ENCODE data around the gene CPTP.

CPTP gene

DNA sequence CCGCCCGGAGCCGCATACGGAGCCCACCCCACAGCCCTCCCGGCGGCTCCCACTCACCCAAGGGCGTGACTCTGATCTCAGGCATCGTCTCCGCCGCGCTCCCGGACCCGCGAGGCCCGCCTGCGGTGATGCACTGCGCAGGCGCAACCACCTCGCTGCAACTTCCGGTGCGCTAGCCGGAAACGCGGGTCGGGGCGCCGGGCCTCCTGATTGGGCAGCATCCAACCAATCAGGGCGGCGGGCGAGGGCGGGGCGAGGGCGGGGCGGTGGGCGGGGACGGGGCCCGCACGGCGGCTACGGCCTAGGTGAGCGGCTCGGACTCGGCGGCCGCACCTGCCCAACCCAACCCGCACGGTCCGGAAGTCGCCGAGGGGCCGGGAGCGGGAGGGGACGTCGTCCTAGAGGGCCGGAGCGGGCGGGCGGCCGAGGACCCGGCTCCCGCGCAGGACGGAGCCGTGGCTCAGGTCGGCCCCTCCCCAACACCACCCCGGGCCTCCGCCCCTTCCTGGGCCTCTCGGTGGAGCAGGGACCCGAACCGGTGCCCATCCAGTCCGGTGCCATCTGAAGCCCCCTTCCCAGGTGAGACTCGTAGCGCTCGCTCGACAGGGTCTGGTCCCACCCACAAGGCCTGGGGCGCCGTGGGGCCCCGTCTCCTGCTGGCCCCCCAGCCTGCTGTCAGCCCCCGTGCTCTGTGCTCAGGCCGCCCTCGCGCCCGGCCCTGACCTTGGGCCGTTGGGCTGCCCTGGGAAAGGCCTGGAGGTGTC, at the start of gene CPTP, which contains the start of gene INTS11:
Gene CPTP, plus strand, starts transcription at position 279 of the 764 bp plus-strand sequence. CDS start 2,109 bp downstream, outside the sequence.
Gene INTS11, minus strand, starts transcription at position 137 of the 764 bp plus-strand sequence. Its CDS starts 52 bp downstream, at position 85.
- DNase-seq (ENCODE audit: low read depth, low spot score): peak; percentile 59

DNA sequence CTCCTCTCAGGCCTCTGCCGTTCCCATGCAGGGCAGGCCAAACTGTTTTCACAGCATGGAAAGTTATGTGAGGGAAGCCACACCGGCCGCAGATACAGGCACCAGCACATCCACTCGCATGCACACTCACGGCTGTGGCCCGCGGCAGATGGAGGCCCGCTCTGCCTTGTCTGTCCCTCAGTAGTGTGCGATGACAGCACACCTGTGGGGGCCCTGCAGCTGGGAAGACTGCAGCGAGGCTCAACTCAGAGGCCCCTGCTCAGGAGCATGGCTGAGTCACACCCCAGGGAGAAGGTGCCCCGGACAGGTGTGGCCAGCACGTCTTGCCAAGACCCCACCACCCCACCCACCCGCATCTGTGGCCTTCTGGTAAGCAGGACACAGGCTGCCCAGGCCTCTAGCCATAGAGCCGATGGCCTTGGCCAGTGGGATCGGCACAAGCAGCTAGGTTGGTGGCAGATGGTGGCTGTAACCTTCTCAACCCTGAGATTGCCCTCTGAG, 49.6 kb upstream of the CPTP start:
- no peak for DNase-seq (ENCODE audit: low read depth, low spot score)

DNA sequence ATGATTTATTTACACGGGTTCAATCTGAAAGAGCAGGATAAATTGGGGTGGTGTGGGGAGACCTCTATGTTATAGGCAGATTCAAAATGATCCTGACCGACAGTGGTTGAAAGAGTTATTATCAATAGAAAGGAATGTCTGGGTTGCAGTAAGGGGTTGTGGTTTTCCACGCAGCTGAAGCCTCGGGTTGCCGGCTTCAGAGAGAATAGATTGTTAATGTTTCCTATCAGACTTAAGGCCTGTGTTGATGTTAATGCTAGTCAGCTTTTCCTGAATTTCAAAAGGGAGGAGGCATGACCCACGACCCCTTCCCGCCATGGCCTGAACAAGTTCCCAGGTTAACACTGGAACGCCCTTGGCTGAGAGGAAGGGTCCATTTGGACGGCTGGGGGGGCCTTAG, 48.8 kb upstream of the CPTP start:
- DNase-seq (ENCODE audit: low read depth, low spot score): no peak

DNA sequence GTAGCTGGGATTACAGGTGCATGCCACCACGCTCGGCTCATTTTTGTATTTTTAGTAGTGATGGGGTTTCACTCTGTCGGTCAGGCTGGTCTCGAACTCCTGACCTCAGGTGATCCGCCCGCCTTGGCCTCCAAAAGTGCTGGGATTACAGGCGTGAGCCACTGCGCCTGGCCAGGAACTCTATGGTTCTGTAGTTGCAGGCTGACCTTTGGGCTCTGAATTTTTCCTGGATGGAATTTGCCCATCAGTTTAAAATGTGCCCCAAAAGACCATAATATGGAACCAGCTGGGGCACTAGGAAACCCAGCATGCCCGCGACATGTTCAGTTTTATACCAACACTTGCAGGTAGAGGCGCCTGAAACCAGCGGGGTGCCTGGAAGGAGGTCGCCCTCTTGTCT, 46.0 kb upstream of the CPTP start:
- no peak for DNase-seq (ENCODE audit: low read depth, low spot score)

DNA sequence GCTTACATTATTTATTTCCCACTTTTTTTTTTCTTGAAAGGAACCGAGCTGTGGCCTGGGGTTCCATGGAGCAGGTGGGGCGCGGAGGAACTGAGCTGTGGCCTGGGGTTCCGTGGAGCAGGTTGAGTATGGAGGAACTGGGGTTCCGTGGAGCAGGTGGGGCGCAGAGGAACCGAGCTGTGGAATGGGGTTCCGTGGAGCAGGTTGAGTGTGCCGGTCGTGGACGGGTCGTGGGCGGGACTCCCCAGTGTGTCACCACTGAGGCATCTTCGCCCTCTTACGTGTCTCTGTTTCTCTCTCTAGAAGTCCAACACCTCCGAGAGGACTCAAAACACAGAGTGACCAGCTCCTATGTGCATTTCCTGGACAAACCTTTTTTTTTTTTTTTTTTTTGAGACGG, 45.6 kb upstream of the CPTP start:
- no peak for DNase-seq (ENCODE audit: low read depth, low spot score)

DNA sequence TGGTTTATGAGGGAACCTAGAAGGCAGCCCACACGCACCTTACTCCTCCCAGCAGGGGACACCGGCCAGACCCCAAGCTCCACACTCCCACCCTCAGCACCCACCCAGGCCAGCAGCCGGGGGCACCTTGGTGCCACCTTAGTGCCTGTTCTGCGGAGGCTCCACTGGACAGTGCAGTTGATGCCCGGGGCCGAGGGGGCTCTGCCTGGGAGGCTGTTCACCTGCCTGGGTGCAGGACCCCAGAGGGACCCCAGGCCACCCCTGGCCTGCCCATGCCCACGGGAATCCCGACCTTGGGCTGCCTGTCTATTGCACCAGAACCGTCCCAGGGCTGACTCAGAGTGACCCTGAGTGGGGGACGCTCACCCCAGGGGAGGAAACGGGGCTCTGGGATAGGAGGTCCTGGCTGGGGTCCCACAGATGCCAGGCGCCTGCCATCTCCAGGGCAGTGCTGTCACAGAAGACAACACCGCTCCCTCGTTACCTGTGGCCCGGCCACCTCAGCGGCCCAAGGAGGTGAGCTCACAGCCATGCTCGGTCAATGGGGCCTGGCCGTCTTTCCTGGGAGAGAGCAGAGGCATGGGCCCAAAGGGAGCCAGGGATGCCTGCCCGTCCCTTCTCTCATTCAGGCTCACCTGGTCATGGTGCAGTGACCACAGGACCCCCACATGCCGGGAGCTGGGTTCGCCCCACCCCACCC, 43.7 kb upstream of the CPTP start:
- no peak for DNase-seq (ENCODE audit: low read depth, low spot score)

DNA sequence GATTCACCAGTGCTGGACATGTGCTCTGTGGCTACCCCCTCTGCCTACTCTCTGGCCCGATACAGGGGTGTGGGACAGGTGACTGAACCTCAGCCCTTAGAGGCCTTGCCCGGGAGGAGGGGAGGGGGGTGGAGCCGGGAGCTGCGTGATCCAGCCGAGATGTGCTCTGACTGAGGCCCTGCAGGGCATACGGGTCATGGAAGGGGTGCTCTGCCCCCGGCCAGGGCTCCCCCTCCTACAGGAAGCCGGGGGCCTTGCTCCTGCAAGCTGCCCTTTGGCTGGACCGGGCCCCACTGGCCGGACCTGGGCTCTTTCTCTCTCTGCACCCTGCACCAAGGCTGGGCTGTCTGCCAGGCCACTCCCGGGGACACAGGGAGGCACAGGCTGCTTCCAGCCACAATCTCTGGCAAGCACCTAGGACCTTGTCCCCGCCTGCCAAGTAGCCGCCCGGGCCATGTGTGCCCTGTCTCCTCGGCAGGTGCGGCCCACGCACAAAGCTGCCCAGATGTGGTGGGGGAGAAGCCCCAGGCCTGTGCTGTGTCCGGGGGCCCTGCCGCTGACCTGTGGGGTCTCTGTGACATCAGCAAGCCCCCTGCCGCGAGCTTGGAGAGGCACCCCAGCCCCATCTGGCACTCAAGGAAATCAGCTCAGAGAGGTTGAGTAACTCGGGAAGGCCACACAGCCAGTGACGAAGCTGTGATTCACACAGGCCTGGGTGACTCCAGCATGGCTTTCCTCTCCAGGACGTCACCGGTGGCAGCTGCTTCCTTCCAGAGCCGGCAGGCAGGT, 42.9 kb upstream of the CPTP start:
- no peak for DNase-seq (ENCODE audit: low read depth, low spot score)

DNA sequence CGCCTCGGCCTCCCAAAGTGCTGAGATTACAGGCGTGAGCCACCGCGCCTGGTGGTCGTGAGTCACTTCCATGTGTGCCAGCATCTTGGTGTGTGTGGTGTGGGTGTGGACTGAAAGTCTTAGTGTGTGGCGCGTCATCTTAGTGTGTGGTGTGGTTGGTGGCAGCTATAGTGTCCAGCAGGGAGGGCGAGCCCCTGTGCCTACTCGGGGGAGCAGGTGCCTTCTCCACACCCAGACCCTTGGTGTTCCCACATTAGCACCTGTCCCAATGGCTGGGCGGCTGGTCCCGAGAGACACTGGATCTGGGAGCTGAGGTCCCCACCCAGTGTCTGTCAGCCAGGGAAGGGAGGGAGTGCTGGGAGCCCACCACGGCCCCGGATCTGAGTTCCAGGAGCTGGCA, 41.6 kb upstream of the CPTP start:
- DNase-seq (ENCODE audit: low read depth, low spot score): no peak

DNA sequence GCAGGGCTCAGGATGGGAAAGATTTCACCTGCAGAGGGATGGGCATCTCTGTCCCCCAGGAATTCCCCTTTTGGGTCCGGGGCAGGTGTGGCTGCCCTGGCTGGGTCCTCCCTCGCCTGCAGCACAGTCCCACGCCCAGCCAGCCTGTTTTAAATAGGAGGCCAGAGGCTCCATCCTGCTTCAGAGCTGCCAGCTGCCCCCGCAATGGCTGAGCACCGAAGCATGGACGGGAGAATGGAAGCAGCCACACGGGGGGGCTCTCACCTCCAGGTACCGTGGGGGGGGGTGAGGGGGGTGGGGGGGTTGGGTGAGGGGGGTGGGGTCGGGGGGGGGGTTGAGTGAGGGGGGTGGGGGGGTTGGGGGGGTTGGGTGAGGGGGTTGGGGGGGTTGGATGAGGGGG, 40.8 kb upstream of the CPTP start:
- no peak for DNase-seq (ENCODE audit: low read depth, low spot score)

DNA sequence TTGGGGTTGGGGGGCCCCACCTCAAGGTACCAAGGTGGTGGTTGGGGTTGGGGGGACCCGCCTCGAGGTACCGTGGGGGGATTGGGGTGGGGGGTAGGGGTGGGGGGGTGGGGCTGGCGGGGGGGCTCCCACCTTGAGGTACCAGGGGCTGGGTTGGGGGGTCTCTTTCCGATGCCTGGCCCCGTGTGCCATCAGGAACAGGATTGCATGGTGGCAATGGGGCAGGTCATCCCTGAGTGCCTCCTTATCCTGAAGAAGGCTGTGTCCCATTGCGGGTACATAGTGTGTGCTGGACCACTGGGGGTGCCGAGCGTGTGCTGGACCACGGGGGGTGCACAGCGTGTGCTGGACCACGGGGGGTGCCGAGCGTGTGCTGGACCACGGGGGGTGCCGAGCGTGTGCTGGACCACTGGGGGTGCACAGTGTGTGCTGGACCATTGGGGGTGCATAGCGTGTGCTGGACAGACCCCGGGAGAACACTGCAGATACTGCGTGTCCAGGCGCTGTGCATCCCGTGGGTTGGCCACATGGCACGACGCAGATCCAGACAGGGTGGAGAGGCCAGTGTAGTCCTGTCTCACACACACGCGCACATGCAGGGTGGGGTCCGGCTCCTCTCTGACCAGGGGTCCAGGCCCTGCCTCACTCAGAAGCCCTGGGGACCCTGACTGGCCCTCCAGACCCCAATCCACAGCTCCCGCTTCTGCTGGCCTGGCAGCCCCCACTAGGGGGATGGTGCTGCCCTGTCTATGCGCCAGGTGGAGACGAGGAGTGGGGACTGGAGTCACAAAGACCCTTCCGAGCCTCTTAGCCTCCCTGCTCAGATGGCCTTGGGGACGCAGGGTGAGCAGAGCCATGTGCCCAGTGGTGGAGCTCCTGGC, 40.1 kb upstream of the CPTP start:
- DNase-seq (ENCODE audit: low read depth, low spot score): no peak

DNA sequence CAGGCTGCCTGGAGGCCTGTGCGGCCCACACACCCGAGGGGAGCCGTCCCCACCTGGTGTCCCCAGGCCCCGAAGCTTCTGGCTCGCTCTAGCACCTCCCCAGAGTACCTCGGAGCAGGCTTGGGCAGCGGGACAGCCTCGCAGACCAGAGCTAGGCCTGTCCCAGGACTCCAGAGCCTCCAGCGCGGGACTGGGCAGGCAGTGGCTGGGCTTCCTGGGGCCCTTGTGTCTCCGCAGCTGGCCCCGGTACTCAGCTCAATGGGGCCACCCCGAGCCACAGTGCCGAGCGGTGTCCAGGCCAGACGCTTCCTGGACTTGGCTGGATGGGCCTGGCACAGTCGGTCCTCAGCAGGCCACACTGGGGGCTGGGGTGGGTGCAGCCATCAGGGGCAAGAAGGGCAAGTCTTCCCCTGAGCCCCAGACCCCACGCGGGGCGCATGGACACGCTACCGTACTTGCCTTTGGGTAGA, 39.5 kb upstream of the CPTP start:
- DNase-seq (ENCODE audit: low read depth, low spot score): no peak

DNA sequence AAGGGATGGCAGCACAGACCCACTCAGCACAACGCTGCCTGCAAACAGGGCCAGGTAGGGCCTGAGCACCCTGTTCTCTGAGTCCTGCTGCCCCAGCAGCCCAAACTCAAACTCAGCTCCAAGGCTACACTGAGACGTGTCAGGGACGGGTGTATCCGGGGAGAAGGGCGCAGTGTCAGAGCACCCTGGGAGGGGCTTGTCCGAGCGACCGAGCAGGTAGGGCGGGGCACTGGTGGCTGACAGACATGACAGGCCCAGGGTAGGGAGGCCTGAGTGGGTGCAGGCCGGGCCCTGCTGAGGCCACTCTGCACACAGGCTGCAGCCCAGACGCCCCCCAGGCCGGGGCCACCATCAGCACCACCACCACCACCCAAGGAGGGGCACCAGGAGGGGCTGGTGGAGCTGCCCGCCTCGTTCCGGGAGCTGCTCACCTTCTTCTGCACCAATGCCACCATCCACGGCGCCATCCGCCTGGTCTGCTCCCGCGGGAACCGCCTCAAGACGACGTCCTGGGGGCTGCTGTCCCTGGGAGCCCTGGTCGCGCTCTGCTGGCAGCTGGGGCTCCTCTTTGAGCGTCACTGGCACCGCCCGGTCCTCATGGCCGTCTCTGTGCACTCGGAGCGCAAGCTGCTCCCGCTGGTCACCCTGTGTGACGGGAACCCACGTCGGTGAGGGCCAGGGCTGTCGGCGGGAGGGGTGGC, 38.8 kb upstream of the CPTP start:
- no peak for DNase-seq (ENCODE audit: low read depth, low spot score)

DNA sequence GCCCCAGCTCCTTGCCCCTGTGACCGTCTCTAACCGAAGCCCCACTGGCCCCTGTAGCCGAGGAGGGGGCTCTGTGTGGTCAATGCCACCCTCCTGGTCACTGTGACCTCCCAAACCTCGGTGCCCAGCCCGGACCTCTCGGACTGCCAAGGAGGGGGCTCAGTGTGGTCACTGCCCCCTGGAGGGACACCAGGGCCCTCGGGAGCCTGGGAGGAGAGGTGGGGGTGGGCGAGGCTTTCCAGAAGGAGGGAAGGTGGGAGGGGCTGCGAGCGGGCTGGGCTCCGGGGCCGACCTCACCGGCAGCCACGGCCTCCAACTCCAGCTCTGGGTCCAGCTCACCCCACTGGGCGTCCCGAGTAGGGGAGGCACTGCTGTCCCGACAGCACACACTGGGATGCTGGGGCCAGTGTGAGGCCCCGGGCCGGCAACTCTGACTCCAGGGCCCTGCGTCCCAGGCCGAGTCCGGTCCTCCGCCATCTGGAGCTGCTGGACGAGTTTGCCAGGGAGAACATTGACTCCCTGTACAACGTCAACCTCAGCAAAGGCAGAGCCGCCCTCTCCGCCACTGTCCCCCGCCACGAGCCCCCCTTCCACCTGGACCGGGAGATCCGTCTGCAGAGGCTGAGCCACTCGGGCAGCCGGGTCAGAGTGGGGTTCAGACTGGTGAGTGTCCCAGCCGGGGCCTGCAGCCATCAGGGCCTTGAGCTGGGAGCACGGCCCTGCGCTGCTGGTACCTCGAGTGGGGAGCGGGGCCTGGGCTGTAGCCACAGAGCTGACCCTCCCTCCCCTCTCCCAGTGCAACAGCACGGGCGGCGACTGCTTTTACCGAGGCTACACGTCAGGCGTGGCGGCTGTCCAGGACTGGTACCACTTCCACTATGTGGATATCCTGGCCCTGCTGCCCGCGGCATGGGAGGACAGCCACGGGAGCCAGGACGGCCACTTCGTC, 38.0 kb upstream of the CPTP start:
- DNase-seq (ENCODE audit: low read depth, low spot score): no peak

DNA sequence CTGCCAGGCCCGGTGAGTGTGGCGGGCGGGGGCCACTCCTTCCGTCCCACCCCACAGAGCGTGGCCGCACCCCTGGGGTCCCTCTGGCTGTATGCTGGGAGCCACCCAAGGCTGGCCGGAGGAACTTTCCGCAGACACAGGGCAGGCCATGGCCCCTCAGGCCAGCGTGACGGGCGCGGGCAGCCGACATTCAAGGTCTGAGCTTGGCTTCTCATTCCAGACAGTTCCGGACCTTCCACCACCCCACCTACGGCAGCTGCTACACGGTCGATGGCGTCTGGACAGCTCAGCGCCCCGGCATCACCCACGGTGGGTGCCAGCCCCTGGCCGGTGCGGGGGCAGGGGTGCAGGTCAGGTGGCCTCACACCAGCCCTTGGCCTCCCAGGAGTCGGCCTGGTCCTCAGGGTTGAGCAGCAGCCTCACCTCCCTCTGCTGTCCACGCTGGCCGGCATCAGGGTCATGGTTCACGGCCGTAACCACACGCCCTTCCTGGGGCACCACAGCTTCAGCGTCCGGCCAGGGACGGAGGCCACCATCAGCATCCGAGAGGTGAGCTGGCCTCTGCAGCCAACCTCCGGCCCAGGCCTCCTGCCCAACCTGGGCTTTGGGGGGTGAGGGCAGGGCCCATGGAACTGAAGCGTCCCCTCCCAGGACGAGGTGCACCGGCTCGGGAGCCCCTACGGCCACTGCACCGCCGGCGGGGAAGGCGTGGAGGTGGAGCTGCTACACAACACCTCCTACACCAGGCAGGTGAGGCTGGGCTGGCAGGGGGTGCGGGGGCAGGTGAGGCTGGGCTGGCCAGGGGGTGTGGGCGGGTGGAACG, 37.1 kb upstream of the CPTP start:
- DNase-seq (ENCODE audit: low read depth, low spot score): no peak

DNA sequence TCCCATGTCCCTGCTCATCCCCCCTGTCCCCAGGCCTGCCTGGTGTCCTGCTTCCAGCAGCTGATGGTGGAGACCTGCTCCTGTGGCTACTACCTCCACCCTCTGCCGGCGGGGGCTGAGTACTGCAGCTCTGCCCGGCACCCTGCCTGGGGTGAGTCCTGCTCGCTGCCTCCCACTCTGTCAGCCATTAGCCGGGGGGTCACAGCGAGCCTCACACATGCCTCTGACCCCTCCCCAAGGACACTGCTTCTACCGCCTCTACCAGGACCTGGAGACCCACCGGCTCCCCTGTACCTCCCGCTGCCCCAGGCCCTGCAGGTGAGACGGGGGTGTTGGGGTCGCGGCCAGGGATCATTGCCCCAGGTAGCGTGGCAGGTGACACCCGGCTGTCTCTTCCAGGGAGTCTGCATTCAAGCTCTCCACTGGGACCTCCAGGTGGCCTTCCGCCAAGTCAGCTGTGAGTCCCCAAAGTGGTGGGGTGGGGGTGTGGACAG, 34.3 kb upstream of the CPTP start:
- no peak for DNase-seq (ENCODE audit: low read depth, low spot score)

DNA sequence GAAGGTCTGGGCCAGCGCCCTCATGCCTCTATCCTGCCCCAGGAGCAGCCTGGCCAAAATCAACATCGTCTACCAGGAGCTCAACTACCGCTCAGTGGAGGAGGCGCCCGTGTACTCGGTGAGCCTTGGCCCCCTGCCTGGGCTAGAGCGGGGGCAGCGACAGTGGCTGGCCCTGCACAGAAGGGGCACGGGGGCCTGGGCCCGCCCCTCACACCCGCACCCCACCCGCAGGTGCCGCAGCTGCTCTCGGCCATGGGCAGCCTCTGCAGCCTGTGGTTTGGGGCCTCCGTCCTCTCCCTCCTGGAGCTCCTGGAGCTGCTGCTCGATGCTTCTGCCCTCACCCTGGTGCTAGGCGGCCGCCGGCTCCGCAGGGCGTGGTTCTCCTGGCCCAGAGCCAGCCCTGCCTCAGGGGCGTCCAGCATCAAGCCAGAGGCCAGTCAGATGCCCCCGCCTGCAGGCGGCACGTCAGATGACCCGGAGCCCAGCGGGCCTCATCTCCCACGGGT, 33.5 kb upstream of the CPTP start:
- no peak for DNase-seq (ENCODE audit: low read depth, low spot score)

DNA sequence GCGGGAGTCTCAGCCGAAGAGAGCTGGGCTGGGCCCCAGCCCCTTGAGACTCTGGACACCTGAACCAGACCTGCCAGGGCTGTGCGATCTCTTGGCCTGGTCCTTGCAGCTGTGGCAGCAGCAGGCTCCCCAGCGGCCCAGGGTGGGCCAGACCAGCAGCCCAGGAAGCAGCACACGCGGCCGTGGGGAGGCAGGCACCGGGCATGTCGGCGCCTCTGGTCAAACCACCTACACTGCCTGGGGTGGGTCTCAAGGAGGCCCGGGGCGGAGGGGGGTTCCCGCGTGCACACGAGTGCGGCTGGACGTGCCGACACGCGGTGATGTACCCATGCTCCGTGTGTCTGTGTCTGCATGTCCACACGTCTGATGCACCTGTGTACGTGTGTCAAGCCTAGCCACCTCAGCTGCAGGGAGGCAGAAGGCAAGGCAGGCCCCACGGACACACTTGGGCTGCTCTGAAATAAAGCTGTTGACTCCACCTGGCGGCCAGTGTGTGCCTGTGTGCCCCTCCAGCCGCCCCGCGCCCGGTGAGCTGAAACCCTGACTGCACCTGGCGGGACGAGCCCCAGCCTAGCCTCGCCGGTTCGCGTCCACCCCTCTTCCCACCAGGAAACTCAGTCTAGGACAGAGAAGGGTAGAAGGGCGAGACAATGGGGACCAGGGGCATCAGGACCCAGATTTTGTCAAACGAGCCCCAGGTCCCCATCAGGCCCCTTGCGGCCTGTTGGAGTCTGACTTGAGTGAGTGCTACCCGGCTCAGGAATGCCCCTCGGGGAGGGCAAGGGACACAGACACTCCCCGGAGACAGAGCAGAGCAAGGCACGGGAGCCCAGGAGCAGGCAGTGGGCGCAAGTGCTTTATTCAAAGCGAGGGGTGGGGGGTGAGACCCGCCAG, 32.8 kb upstream of the CPTP start:
- DNase-seq (ENCODE audit: low read depth, low spot score): no peak

Data from smooth muscle cell of the brain vasculature (primary cell).